ENCODE results near the gene STXBP5L. TPM values are rescaled to one million over a fixed set of nuclear protein-coding genes. Genes with fewer than 3 reads are reported as not detected.

Gene STXBP5L
- total RNA-seq, 1 donor from 2014 or later, result 8.5 TPM

- no peak for DNase-seq (ENCODE audit: low spot score, unreplicated experiment)
- Mint-ChIP-seq H3K36me3 (ENCODE audit: insufficient read depth) (peaks cover 5% of the 10 kb centered on the region), H3K4me1 (ENCODE audit: low read depth) (peaks cover 2% of the 10 kb centered on the region), H3K4me3 (ENCODE audit: low read depth) (no peak overlapping the region), H3K27ac (no peak overlapping the region), H3K27me3 (no peaks in the 10 kb centered on the region), H3K9me3 (ENCODE audit: low read depth) (peaks cover 36% of the 10 kb centered on the region)
- no peak for TF ChIP-seq CTCF (IDR thresholded peaks at IDR 0.05; ENCODE audit: unreplicated experiment)
Measured at GRCh38 chr3:121269389-121269788, 361.4 kb downstream of the STXBP5L start.

- peaks cover 3% of the 10 kb centered on the region for H3K36me3 Mint-ChIP-seq (ENCODE audit: insufficient read depth)
- peaks cover 14% of the 10 kb centered on the region for H3K9me3 Mint-ChIP-seq (ENCODE audit: low read depth)
- DNase-seq (ENCODE audit: low spot score, unreplicated experiment), result no peak
- no peaks in the 10 kb centered on the region for H3K27me3 Mint-ChIP-seq
- no peaks in the 10 kb centered on the region for H3K4me1 Mint-ChIP-seq (ENCODE audit: low read depth)
- no peak for TF ChIP-seq CTCF (IDR thresholded peaks at IDR 0.05; ENCODE audit: unreplicated experiment)
- no peak overlapping the region for H3K4me3 Mint-ChIP-seq (ENCODE audit: low read depth)
- no peak overlapping the region for H3K27ac Mint-ChIP-seq
Measured at GRCh38 chr3:121274411-121274810, 366.4 kb downstream of the STXBP5L start.

GRCh38 chr3:121295452-121295851, 387.4 kb downstream of the STXBP5L start:
- Mint-ChIP-seq H3K9me3 (ENCODE audit: low read depth) (peaks cover 10% of the 10 kb centered on the region), H3K4me1 (ENCODE audit: low read depth) (no peaks in the 10 kb centered on the region), H3K4me3 (ENCODE audit: low read depth) (no peak overlapping the region), H3K27me3 (no peaks in the 10 kb centered on the region), H3K27ac (no peak overlapping the region), H3K36me3 (ENCODE audit: insufficient read depth) (no peaks in the 10 kb centered on the region)
- DNase-seq (ENCODE audit: low spot score, unreplicated experiment), result no peak
- TF ChIP-seq CTCF (IDR thresholded peaks at IDR 0.05; ENCODE audit: unreplicated experiment), result no peak

- no peaks in the 10 kb centered on the region for H3K36me3 Mint-ChIP-seq (ENCODE audit: insufficient read depth)
- no peaks in the 10 kb centered on the region for H3K27me3 Mint-ChIP-seq
- H3K27ac Mint-ChIP-seq, result no peak overlapping the region
- no peak for DNase-seq (ENCODE audit: low spot score, unreplicated experiment)
- H3K4me3 Mint-ChIP-seq (ENCODE audit: low read depth), result no peak overlapping the region
- TF ChIP-seq CTCF (IDR thresholded peaks at IDR 0.05; ENCODE audit: unreplicated experiment), result no peak
- H3K4me1 Mint-ChIP-seq (ENCODE audit: low read depth), result no peaks in the 10 kb centered on the region
- peaks cover 10% of the 10 kb centered on the region for H3K9me3 Mint-ChIP-seq (ENCODE audit: low read depth)
Measured at GRCh38 chr3:121295979-121296378, 388.0 kb downstream of the STXBP5L start.

- no peak for DNase-seq (ENCODE audit: low spot score, unreplicated experiment)
- no peak for TF ChIP-seq CTCF (IDR thresholded peaks at IDR 0.05; ENCODE audit: unreplicated experiment)
- Mint-ChIP-seq H3K27ac (no peak overlapping the region), H3K9me3 (ENCODE audit: low read depth) (peaks cover 6% of the 10 kb centered on the region), H3K4me3 (ENCODE audit: low read depth) (no peak overlapping the region), H3K27me3 (no peaks in the 10 kb centered on the region), H3K36me3 (ENCODE audit: insufficient read depth) (no peaks in the 10 kb centered on the region), H3K4me1 (ENCODE audit: low read depth) (no peaks in the 10 kb centered on the region)
Measured at GRCh38 chr3:121324320-121324719, 416.3 kb downstream of the STXBP5L start.

Data from progenitor cell of endocrine pancreas (in vitro differentiated cells).